NCI-H187 (cell line): ENCODE results near the gene SON.
A peak's percentile ranks its signal among the peaks of the same experiment; 100 is the strongest.
"Not testable (repeated sequence)": the region's sequence is repeated elsewhere in the genome, so short reads cannot be mapped to it uniquely, and the experiment has no call there.

ENCODE experiments used
- DNase-seq, 2 experiments: peaks; one replicate each; lab custom pipeline; 2025; lab: John Stamatoyannopoulos, UW

SON gene

DNA sequence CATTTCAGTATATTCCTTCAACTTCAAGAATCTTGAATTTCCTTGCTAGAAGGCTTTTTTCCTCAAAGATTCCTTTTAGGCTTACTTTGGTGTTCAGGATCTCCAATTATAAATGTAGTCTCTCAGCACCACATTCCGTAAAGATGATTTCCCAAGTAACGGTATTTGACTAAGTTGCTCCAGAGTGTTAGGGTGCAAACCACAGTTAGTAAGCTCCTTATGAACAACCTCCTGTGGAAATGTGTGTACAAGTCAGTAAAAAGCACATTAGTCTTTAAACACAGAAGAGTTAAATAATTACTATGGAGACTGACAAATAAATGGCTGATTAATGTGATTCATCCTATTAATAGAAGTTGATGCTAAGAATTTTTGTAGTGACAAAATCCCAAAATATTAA lies 35.4 kb downstream of the SON start:
- DNase-seq: no peak

DNA sequence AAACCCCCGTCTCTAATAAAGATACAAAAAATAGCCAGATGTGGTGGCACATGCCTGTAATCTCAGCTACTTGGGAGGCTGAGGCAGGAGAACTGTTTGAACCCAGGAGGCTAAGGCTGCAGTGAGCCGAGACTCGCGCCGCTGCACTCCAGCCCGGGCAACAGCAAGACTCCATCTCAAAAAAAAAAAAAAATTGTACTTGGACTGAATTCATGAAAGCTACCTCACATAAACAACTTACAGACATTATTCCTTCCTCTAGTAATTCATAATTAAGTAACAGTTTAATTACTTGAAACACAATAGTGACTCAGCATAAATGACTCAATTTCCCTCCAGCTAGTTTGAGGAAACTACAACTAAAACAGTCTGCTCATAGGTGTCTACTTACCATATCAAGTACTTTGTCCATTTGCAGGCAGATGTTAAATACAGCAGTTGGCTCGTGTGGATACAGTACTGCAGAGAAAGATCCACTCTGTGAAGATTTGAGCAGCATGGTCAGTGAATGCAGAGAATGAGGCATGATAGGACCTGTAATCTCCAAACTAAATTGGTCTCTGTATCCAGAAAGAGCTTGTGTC lies 36.2 kb downstream of the SON start:
- no peak for DNase-seq

DNA sequence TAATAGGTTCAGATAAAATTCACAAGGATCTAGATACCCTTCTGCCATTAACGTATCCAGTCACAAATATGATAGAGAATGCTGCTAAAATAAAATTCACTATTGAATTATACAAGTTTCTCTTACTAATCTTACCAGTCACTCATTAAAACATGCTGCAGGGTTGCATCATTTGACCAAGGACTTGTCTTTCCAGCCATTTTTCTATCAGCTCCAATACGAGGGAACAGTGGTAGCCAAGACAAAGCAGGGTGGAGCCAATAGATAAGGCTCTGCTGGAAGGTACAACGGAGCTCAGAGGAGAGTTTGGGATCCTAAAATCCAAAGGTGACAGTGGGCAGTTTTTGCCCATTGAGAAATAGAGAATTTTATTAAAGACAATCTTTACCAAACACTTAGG lies 41.6 kb downstream of the SON start:
- DNase-seq: no peak

DNA sequence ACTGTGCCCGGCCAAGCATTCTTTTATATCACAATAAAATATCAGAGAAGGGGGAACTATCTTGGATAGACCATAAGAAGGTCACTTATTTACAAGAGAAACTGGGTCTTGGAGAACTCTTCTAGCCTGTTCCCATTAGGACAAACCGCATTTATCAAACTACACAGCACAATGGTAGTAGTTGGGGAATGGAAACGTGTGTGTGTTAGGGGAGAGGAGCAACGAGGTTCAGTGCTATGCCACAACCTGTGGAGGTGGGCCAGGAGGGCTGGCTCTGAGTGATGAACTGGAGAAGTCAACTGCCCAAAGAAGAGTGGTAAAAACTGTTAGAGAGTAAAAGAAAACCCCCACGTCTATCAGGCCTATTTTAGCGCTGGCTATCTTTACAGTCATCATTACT lies 44.1 kb downstream of the SON start:
- DNase-seq: no peak

DNA sequence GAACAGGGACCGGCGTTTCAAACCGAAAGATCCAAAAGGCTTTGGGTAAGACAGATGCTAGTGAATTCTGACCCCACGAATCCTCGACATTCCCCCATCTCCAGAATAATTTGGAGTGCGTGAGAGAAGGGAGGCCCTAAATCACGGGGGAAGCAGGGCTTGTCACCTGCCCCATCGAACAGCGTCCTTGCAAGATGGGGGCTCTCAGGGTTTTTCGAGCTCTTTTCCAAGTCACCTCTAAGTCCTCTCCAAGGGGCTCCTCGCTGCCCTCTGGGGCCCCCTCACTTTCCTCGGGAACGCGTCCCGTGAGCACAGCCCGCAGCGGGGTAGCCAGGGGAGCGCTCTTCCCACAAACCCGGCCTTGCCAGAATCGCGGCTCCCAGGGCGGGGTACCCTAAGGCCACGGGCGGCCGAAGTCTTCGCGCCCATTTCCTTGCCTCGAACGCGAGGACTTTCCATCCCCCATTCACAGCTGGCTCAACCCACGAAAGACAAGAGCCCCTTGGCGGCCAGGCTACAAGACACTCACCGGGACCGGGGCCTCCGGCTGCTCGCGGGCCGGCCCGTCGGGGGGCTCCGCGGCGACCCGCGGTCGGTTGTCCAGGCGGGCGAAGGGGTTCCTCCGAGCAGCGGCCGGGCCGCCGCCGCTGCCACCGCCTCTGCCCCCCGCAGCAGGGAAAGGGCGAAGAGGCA lies 45.1 kb downstream of the SON start:
- DNase-seq: no peak

DNA sequence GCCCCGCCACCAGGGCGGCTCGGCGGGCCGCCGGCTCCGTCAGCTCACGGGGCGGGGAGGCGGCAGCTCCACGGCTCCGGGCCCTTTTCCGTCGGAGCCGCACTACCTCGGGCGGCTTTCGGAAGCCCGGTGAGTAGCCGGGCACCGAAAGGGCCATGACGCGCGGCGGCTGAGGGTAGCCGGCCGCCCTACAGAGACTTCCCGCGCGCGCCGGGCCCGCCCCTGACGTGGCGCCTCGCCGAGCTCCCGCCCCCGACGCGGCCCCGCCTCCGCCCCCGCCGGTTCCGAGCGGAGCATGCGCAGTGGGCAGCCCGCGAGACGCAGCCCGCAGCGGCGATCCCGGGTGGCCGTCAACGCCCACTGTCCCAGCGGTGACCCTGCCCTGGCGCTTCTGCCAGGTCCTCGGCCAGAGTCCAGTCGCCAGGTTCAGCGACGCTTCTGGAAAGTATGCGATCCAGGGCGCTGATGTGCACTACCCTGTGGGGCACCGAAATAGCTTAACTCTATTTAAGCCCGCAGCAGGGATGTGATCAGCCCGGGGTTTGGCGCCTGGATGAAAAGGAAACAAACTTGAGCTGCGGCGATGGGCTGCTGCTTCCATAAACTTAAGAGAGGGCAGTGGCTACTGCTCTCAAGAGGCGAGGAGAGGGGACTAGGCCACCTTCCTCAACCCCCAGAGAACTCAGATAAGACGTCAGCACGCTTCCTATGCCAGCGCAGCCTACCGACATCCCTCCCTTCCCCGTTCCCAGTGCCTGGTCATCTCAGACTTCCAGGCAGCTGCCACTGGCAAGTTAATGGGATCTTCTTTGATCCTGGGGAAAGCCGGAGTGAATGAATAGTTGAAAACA lies 45.9 kb downstream of the SON start, which contains the start of gene DONSON:
TSS of gene DONSON (minus strand) at position 200 of the 851 bp plus-strand sequence. CDS start at position 157, 43 bp downstream.
- DNase-seq: peak; percentile 85 to 88

DNA sequence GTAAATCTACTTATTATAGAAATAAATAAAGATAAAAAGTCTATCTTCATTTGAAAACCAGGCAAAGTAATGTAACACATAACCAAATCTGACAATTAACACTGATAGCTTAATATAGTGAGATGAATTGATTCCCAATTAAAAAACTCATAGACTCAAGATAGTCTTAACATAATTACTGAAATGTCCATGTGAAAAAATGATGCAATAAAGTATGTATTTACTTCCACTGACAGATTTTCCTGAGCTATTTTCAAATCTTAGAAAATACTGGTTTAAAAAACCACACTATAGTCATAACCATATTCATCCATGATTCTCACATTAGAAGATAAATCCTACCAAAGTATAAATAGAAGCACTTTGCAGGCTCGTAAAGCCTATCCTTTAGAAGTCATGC lies 55.2 kb downstream of the SON start:
- DNase-seq: no peak

DNA sequence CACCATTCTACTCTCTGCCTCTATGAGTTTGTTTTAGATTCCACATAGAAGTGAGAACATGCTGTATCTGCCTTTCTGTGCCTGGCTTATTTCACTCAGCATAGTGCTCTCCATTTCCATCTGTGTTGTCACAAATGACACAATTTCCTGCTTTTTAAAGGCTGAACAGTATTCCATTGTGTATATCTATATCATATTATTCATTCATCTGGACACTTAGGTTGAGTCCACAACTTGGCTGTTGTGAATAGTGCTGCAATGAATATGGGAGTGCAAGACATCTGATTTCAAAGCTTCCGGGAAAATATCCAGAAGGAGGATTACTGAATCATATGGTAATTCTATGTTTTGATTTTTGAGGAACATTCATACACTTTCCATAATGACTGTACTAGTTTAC lies 65.7 kb downstream of the SON start:
- no peak for DNase-seq

DNA sequence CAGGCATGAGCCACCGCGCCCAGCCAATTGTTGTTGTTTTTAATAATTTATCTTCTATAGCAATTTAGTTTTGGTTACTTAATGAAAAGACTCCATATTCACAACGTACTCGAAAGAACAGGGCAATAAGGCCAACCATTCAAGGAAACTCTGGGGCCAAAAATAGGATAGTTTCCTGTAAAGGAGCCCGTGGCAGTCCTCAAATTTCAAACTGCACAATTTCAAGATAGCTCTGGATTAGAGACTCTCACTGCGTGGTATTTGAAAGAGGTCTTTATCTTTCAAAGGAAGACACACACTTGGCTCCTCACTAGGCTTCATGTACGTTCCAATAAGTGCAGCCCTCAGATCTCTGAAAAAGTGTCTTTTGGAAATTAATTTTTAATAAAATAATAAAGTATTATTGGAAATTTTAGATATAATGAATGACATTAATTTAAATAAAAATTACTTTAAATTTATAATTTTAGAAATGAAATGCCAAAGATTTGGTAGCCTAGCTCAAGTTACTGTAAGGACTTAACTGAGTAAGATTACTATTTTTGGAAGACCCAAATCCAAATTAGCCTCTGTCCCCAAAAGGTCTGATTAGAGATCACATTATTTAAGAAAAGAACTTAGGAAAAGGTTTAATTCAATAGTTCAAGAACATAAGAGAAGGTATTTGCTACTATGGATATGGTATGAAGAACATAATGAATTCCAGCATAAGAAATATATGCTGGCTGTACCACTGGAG lies 68.3 kb downstream of the SON start:
- DNase-seq: no peak

DNA sequence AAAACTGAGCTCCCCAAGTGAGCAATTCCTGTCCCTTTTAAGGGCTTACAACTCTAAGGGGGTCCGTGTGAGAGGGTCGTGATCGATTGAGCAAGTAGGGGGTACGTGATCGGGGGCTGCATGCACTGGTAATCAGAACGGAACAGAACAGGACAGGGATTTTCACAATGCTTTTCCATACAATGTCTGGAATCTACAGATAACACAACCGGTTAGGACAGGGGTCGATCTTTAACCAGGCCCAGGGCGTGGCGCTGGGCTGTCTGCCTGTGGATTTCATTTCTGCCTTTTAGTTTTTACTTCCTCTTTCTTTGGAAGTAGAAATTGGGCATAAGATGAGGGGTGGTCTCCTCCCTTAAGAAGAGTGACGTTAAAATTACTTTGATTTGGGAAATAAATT lies 74.7 kb downstream of the SON start:
- not testable (repeated sequence) for DNase-seq

DNA sequence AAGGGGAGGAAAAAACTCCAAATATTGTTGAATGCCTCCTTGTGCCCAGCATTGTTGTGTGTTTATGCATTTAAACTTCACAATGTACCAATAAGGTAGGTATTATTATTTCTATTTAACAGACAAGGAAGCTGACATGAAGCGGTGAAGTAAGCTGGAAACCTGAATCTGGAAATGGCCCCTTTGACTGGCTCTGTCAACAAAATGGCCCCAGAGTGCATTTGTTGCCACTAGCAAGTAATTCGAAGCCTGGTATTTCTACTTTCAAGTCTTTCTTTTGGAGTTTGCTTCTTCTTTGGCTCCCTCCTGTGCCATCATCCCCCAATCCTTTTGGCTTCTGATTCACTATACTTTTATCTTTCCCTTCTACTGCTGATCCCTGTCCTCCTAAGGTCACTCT lies 75.6 kb downstream of the SON start:
- DNase-seq: no peak

DNA sequence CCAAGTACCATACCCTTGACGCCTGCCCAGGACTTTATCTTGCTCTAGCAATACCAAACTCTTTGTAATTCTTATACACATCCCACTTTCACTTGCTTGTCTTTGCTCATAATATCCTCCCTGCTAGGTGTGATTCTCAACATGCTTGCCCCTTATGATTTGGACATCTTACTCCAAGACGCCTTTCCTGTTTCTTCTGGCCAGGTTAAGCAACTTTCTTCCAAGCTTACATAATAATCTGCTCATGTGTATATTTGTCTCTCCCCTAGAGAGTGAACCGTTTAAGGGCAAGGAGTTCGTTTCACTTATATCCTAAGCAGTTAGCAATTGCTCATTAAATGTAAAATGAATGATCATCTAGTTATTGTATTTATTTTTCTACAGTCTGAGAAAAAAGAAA lies 76.9 kb downstream of the SON start:
- no peak for DNase-seq

DNA sequence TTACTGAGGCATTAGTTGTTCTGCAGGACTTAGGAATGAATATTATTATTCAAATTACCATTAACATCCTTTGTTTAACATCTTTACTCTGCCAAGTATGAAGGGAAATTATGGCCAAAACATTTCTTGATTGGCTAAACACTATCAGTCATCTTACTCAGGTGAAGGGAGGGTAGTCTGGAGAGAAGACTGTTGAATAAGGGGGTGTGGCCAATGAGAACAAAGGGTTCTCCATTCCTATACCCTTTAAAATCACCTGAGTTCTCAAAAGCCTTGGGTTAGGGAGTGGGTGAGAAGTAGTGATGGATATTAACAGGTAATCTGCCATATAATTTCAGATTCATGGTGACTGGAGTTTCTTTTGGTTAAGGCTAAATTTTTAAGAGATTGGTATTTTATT lies 79.4 kb downstream of the SON start:
- DNase-seq: no peak

DNA sequence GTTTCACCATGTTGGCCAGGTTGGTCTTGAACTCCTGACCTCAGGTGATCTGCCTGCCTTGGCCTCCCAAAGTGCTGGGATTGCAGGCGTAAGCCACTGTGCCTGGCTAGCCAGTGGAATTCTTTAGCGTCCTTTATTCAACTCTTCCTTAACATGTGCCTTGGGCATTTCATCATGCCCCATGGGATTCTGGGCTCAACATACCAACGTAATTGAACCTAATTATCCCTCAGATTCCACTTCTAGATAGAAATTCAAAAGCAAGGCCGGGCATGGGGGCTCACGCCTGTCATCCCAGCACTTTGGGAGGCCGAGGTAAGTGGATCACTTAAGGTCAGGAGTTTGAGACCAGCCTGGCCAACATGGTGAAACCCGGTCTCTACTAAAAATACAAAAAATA lies 83.3 kb downstream of the SON start:
- not testable (repeated sequence) for DNase-seq
